Measurements from ENCODE around the gene PHACTR1.

The PHACTR1 gene

DNA sequence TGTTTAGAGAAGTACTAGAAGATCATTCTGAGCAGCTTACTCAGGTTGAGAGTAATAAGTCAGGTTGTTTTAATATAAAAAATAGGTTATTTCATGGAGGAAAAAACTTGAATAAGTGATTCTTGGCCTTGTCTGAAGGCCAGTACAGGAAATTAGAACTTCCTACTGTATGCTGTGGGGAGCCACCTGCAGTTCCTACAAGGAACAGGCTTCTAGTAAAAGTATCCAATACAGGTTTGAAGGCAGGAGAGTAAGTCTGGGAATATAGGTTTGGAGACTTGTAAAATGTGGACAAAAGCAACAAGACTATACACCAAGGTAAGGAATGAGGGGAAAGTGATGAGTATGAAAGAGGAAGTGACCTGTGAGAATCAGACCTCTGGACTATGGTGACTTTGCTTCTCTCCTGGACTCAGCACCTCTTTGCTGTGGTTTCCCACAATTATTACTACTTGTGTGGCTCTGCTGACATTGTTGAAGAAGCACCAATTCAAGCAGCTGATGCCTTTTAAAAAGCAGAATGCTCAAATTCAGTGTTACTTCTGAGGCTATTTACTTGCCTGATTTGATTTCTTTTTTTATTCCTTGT, 333.2 kb downstream of the PHACTR1 start:
- H3F3A ChIP-seq (ENCODE audit: insufficient read depth, low read length) = no peaks in the 10 kb centered on the region

DNA sequence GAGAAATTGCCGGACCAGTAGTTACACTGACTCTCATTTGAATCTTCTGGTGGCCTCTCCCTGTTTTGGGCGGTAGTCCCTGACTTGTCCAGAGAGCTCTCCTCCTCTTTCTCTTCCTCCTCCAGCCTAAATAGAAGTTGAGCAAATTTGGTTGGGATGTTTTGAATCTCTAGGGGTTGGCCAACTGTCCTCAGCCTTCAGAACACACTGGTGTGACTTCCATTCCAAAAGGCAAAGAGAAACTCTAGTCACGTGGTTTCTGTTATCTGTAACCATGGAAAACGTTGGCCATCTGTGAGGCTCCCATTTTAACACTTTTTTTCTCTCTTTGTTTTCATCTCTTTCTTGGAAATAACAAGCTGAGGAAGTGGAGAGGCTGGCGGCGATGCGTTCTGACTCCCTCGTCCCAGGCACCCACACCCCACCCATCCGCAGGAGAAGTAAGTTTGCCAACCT, 336.5 kb downstream of the PHACTR1 start:
- Histone ChIP-seq H3K27ac (ENCODE audit: low read depth, low read length, poor library complexity, severe bottlenecking) (no peak overlapping the region), H3K4me1 (ENCODE audit: insufficient read depth, low read length, severe bottlenecking) (no peaks in the 10 kb centered on the region), H2AFZ (ENCODE audit: low read length) (no peak overlapping the region), H3K79me2 (ENCODE audit: insufficient read depth, low read length) (no peaks in the 10 kb centered on the region), H3K27me3 (ENCODE audit: insufficient read depth, low read length) (no peaks in the 10 kb centered on the region), H3F3A (ENCODE audit: insufficient read depth, low read length) (no peaks in the 10 kb centered on the region), H3K9me2 (ENCODE audit: low read depth, low read length) (no peaks in the 10 kb centered on the region), H3K4me2 (ENCODE audit: low read length) (no peak overlapping the region), H3K9ac (ENCODE audit: low read length) (no peak overlapping the region), H3K9me3 (ENCODE audit: low read length) (no peaks in the 10 kb centered on the region), H3K36me3 (ENCODE audit: insufficient read depth, low read length) (no peaks in the 10 kb centered on the region), H4K20me1 (ENCODE audit: insufficient read depth, low read length) (no peaks in the 10 kb centered on the region), H3K4me3 (ENCODE audit: low read depth, low read length, poor library complexity, severe bottlenecking) (no peak overlapping the region)
- TF ChIP-seq EZH2 (IDR thresholded peaks at IDR 0.05; ENCODE audit: borderline replicate concordance, low read length) (no peak), CTCF (IDR thresholded peaks at IDR 0.05; ENCODE audit: low read length) (no peak)

More for the DNA sequence above, 333.2 kb downstream of the PHACTR1 start:
- Histone ChIP-seq H3K4me2 (ENCODE audit: low read length) (no peak overlapping the region), H3K79me2 (ENCODE audit: insufficient read depth, low read length) (no peaks in the 10 kb centered on the region), H3K4me1 (ENCODE audit: insufficient read depth, low read length, severe bottlenecking) (no peaks in the 10 kb centered on the region), H3K27me3 (ENCODE audit: insufficient read depth, low read length) (no peaks in the 10 kb centered on the region), H3K36me3 (ENCODE audit: insufficient read depth, low read length) (no peaks in the 10 kb centered on the region), H4K20me1 (ENCODE audit: insufficient read depth, low read length) (no peaks in the 10 kb centered on the region), H3K27ac (ENCODE audit: low read depth, low read length, poor library complexity, severe bottlenecking) (no peak overlapping the region), H3K4me3 (ENCODE audit: low read depth, low read length, poor library complexity, severe bottlenecking) (no peak overlapping the region), H3K9me3 (ENCODE audit: low read length) (no peaks in the 10 kb centered on the region), H2AFZ (ENCODE audit: low read length) (no peak overlapping the region), H3K9ac (ENCODE audit: low read length) (no peak overlapping the region), H3K9me2 (ENCODE audit: low read depth, low read length) (no peaks in the 10 kb centered on the region)
- TF ChIP-seq CTCF (IDR thresholded peaks at IDR 0.05; ENCODE audit: low read length) (no peak), EZH2 (IDR thresholded peaks at IDR 0.05; ENCODE audit: borderline replicate concordance, low read length) (no peak)

- H3K79me2 ChIP-seq (ENCODE audit: insufficient read depth, low read length) = no peaks in the 10 kb centered on the region
- no peaks in the 10 kb centered on the region for H3K27me3 ChIP-seq (ENCODE audit: insufficient read depth, low read length)
- no peak overlapping the region for H3K4me2 ChIP-seq (ENCODE audit: low read length)
- no peak overlapping the region for H2AFZ ChIP-seq (ENCODE audit: low read length)
- no peaks in the 10 kb centered on the region for H3K4me1 ChIP-seq (ENCODE audit: insufficient read depth, low read length, severe bottlenecking)
- H3K9me3 ChIP-seq (ENCODE audit: low read length) = no peaks in the 10 kb centered on the region
- H3K4me3 ChIP-seq (ENCODE audit: low read depth, low read length, poor library complexity, severe bottlenecking) = no peak overlapping the region
- no peaks in the 10 kb centered on the region for H3F3A ChIP-seq (ENCODE audit: insufficient read depth, low read length)
- H3K27ac ChIP-seq (ENCODE audit: low read depth, low read length, poor library complexity, severe bottlenecking) = no peak overlapping the region
- H3K36me3 ChIP-seq (ENCODE audit: insufficient read depth, low read length) = no peaks in the 10 kb centered on the region
- no peak for TF ChIP-seq EZH2 (IDR thresholded peaks at IDR 0.05; ENCODE audit: borderline replicate concordance, low read length)
- no peak for TF ChIP-seq CTCF (IDR thresholded peaks at IDR 0.05; ENCODE audit: low read length)
- H4K20me1 ChIP-seq (ENCODE audit: insufficient read depth, low read length) = no peaks in the 10 kb centered on the region
- H3K9ac ChIP-seq (ENCODE audit: low read length) = no peak overlapping the region
- no peaks in the 10 kb centered on the region for H3K9me2 ChIP-seq (ENCODE audit: low read depth, low read length)
These were observed 341.5 kb downstream of the PHACTR1 start for GRCh38 chr6:13058051-13058450.

Data from OCI-LY1 (cell line).